SHP77 treated with DMSO at 0.1 percent for 48 hours (cell line): ENCODE results near the gene PIP5KL1.
"Not testable (repeated sequence)": the region's sequence is repeated elsewhere in the genome, so short reads cannot be mapped to it uniquely, and the experiment has no call there.

Source experiments
- DNase-seq: peaks from one replicate; lab custom pipeline; 2025; lab: John Stamatoyannopoulos, UW

PIP5KL1 gene

GRCh38 chr9:127893392-127893791 is 37.2 kb downstream of the PIP5KL1 start:
- no peak for DNase-seq

GRCh38 chr9:127892831-127893230 is 37.7 kb downstream of the PIP5KL1 start:
- no peak for DNase-seq

- no peak for DNase-seq
Measured at GRCh38 chr9:127890053-127890452, 40.5 kb downstream of the PIP5KL1 start.

GRCh38 chr9:127887792-127888191 is 42.8 kb downstream of the PIP5KL1 start:
- DNase-seq = no peak

GRCh38 chr9:127886401-127886972 is 44.1 kb downstream of the PIP5KL1 start:
- no peak for DNase-seq

GRCh38 chr9:127885508-127886281 is 44.9 kb downstream of the PIP5KL1 start:
- DNase-seq = no peak

- DNase-seq = no peak
Measured at GRCh38 chr9:127884976-127885490, 45.5 kb downstream of the PIP5KL1 start.

GRCh38 chr9:127884427-127884911 is 46.1 kb downstream of the PIP5KL1 start:
- DNase-seq = peak; percentile 37

GRCh38 chr9:127883959-127884358 is 46.6 kb downstream of the PIP5KL1 start:
- DNase-seq = no peak

- DNase-seq = not testable (repeated sequence)
Measured at GRCh38 chr9:127881715-127882114, 48.9 kb downstream of the PIP5KL1 start.

GRCh38 chr9:127880143-127880542 is 50.4 kb downstream of the PIP5KL1 start:
- no peak for DNase-seq

GRCh38 chr9:127878652-127879390 is 51.8 kb downstream of the PIP5KL1 start:
- DNase-seq = no peak

- DNase-seq = no peak
Measured at GRCh38 chr9:127878001-127878651, 52.5 kb downstream of the PIP5KL1 start.

GRCh38 chr9:127877566-127877998 is 53.0 kb downstream of the PIP5KL1 start, which contains the start of gene AK1:
TSS of gene AK1 (minus strand) at chr9:127877675. CDS start at chr9:127874617, 3,058 bp downstream.
- peak; percentile 46 for DNase-seq

- DNase-seq = no peak
Measured at GRCh38 chr9:127876764-127877562, 53.6 kb downstream of the PIP5KL1 start.

- no peak for DNase-seq
Measured at GRCh38 chr9:127876026-127876763, 54.4 kb downstream of the PIP5KL1 start.

- no peak for DNase-seq
Measured at GRCh38 chr9:127875306-127875966, 55.1 kb downstream of the PIP5KL1 start.

GRCh38 chr9:127874301-127875221 is 56.0 kb downstream of the PIP5KL1 start:
- DNase-seq = no peak

GRCh38 chr9:127873886-127874285 is 56.7 kb downstream of the PIP5KL1 start:
- no peak for DNase-seq
